ENCODE measurements around the gene ACTN1.

Gene ACTN1

GRCh38 chr14:68966872-68967301 lies 12.2 kb downstream of the ACTN1 start:
- no peak overlapping the region for H3K27ac ChIP-seq (ENCODE audit: low read depth, low read length, poor library complexity, severe bottlenecking)

GRCh38 chr14:68965261-68965761 lies 13.8 kb downstream of the ACTN1 start:
- Histone ChIP-seq H3K4me1 (ENCODE audit: insufficient read depth, low read length, severe bottlenecking) (no peaks in the 10 kb centered on the region), H3F3A (ENCODE audit: insufficient read depth, low read length) (no peaks in the 10 kb centered on the region), H3K9me2 (ENCODE audit: low read depth, low read length) (no peaks in the 10 kb centered on the region), H2AFZ (ENCODE audit: low read length) (no peak overlapping the region), H3K9ac (ENCODE audit: low read length) (no peak overlapping the region), H3K9me3 (ENCODE audit: low read length) (no peaks in the 10 kb centered on the region), H4K20me1 (ENCODE audit: insufficient read depth, low read length) (no peaks in the 10 kb centered on the region), H3K36me3 (ENCODE audit: insufficient read depth, low read length) (no peaks in the 10 kb centered on the region), H3K4me2 (ENCODE audit: low read length) (no peak overlapping the region), H3K27me3 (ENCODE audit: insufficient read depth, low read length) (no peaks in the 10 kb centered on the region; the same call in 1 of the 2 replicates), H3K4me3 (ENCODE audit: low read depth, low read length, poor library complexity, severe bottlenecking) (no peak overlapping the region), H3K27ac (ENCODE audit: low read depth, low read length, poor library complexity, severe bottlenecking) (no peak overlapping the region), H3K79me2 (ENCODE audit: insufficient read depth, low read length) (no peaks in the 10 kb centered on the region)
- TF ChIP-seq CTCF (IDR thresholded peaks at IDR 0.05; ENCODE audit: low read length) (no peak), EZH2 (IDR thresholded peaks at IDR 0.05; ENCODE audit: borderline replicate concordance, low read length) (no peak)

More at GRCh38 chr14:68966872-68967301, 12.2 kb downstream of the ACTN1 start:
- TF ChIP-seq CTCF (IDR thresholded peaks at IDR 0.05; ENCODE audit: low read length) (no peak), EZH2 (IDR thresholded peaks at IDR 0.05; ENCODE audit: borderline replicate concordance, low read length) (no peak)
- H3F3A ChIP-seq (ENCODE audit: insufficient read depth, low read length): no peaks in the 10 kb centered on the region
- no peaks in the 10 kb centered on the region for H3K9me3 ChIP-seq (ENCODE audit: low read length)
- H3K4me3 ChIP-seq (ENCODE audit: low read depth, low read length, poor library complexity, severe bottlenecking): no peak overlapping the region
- no peak overlapping the region for H2AFZ ChIP-seq (ENCODE audit: low read length)
- no peaks in the 10 kb centered on the region for H4K20me1 ChIP-seq (ENCODE audit: insufficient read depth, low read length)
- H3K4me2 ChIP-seq (ENCODE audit: low read length): no peak overlapping the region
- no peaks in the 10 kb centered on the region for H3K4me1 ChIP-seq (ENCODE audit: insufficient read depth, low read length, severe bottlenecking)
- no peak overlapping the region for H3K9ac ChIP-seq (ENCODE audit: low read length)
- no peaks in the 10 kb centered on the region for H3K36me3 ChIP-seq (ENCODE audit: insufficient read depth, low read length)
- H3K9me2 ChIP-seq (ENCODE audit: low read depth, low read length): no peaks in the 10 kb centered on the region
- no peaks in the 10 kb centered on the region for H3K79me2 ChIP-seq (ENCODE audit: insufficient read depth, low read length)
- H3K27me3 ChIP-seq (ENCODE audit: insufficient read depth, low read length): no peaks in the 10 kb centered on the region; the same call in 1 of the 2 replicates

- Histone ChIP-seq H3K9ac (ENCODE audit: low read length) (no peak overlapping the region), H3K79me2 (ENCODE audit: insufficient read depth, low read length) (no peaks in the 10 kb centered on the region), H3K27me3 (ENCODE audit: insufficient read depth, low read length) (no peaks in the 10 kb centered on the region; the same call in 1 of the 2 replicates), H3K9me3 (ENCODE audit: low read length) (no peaks in the 10 kb centered on the region), H3K4me2 (ENCODE audit: low read length) (no peak overlapping the region), H4K20me1 (ENCODE audit: insufficient read depth, low read length) (no peaks in the 10 kb centered on the region), H3K36me3 (ENCODE audit: insufficient read depth, low read length) (no peaks in the 10 kb centered on the region), H3K27ac (ENCODE audit: low read depth, low read length, poor library complexity, severe bottlenecking) (no peak overlapping the region), H2AFZ (ENCODE audit: low read length) (no peak overlapping the region), H3K9me2 (ENCODE audit: low read depth, low read length) (no peaks in the 10 kb centered on the region), H3K4me1 (ENCODE audit: insufficient read depth, low read length, severe bottlenecking) (no peaks in the 10 kb centered on the region), H3K4me3 (ENCODE audit: low read depth, low read length, poor library complexity, severe bottlenecking) (no peak overlapping the region), H3F3A (ENCODE audit: insufficient read depth, low read length) (no peaks in the 10 kb centered on the region)
- TF ChIP-seq EZH2 (IDR thresholded peaks at IDR 0.05; ENCODE audit: borderline replicate concordance, low read length) (no peak), CTCF (IDR thresholded peaks at IDR 0.05; ENCODE audit: low read length) (no peak)
These were observed 14.6 kb downstream of the ACTN1 start for GRCh38 chr14:68964300-68965093.
